Neuronal stem cell (in vitro differentiated cells): ENCODE data around the gene FAM98C.
A peak's percentile ranks its signal among the peaks of the same experiment; 100 is the strongest.

Experiments
- DNase-seq: peaks from one replicate; pipeline ENCODE4 v3.0.0-alpha.2; 2013; ENCODE audit warnings: low spot score
- H2AFZ ChIP-seq: one replicate; pipeline ENCODE4 v1.6.1; 2013; ENCODE audit warnings: mild to moderate bottlenecking, low read length, inconsistent platforms
- H2AK5ac ChIP-seq: 2 replicates; pipeline ENCODE4 v1.6.1; 2013; ENCODE audit warnings: low read depth, mild to moderate bottlenecking, inconsistent platforms, low read length, moderate library complexity, mixed read lengths
- H2BK120ac ChIP-seq: 2 replicates; pipeline ENCODE4 v1.6.1; 2013; ENCODE audit warnings: low read depth, mild to moderate bottlenecking, inconsistent platforms, low read length, moderate library complexity, mixed read lengths
- H2BK12ac ChIP-seq: one replicate; pipeline ENCODE4 v1.6.1; 2013; ENCODE audit warnings: low read length, inconsistent platforms
- H2BK15ac ChIP-seq: 2 replicates; pipeline ENCODE4 v1.6.1; 2013; ENCODE audit warnings: mild to moderate bottlenecking, low read length, inconsistent platforms, mixed read lengths
- H2BK5ac ChIP-seq: one replicate; pipeline ENCODE4 v1.6.1; 2013; ENCODE audit warnings: inconsistent platforms, mild to moderate bottlenecking, low read length, moderate library complexity
- H3K14ac ChIP-seq: one replicate; pipeline ENCODE4 v1.6.1; 2013; ENCODE audit warnings: low read length, inconsistent platforms
- H3K18ac ChIP-seq: 2 replicates; pipeline ENCODE4 v1.6.1; 2013; ENCODE audit warnings: low read length, inconsistent platforms
- H3K23ac ChIP-seq: 2 replicates; pipeline ENCODE4 v1.6.1; 2013; ENCODE audit warnings: low read depth, mild to moderate bottlenecking, mixed read lengths, low read length, inconsistent platforms; ENCODE audit not compliant: poor library complexity
- H3K27ac ChIP-seq: replicated peaks from 3 replicates; pipeline ENCODE4 v1.5.1; 2013; ENCODE audit warnings: low read length, inconsistent platforms
- H3K27me3 ChIP-seq, 3 experiments: 2 replicates each; pipeline ENCODE4 v1.6.1; 2013; ENCODE audit warnings: low read length in 3 of 3, mild to moderate bottlenecking in 2 of 3, inconsistent platforms in 1 of 3, low read depth in 1 of 3, mixed read lengths in 1 of 3, moderate library complexity in 1 of 3; ENCODE audit not compliant: control insufficient read depth in 3 of 3, insufficient read depth in 3 of 3
- H3K36me3 ChIP-seq, 2 donors: replicated peaks in 1 of 2; 2 replicates each; pipeline ENCODE4 v1.6.1; 2013; ENCODE audit warnings: low read length in 2 of 2; ENCODE audit not compliant: control insufficient read depth in 2 of 2, insufficient read depth in 2 of 2
- H3K4ac ChIP-seq: 2 replicates; pipeline ENCODE4 v1.6.1; 2013; ENCODE audit warnings: inconsistent platforms, mild to moderate bottlenecking, low read length, moderate library complexity
- H3K4me1 ChIP-seq, 2 donors: 1 replicate in 1 of 2; 2 replicates in 1 of 2; pipeline ENCODE4 v1.6.1; 2013; ENCODE audit warnings: low read length in 2 of 2, low read depth in 1 of 2; ENCODE audit not compliant: control insufficient read depth in 2 of 2, insufficient read depth in 1 of 2
- H3K4me2 ChIP-seq: one replicate; pipeline ENCODE4 v1.6.1; 2013; ENCODE audit warnings: mild to moderate bottlenecking, low read length, inconsistent platforms; ENCODE audit not compliant: insufficient read depth, poor library complexity, severe bottlenecking
- H3K4me3 ChIP-seq, 2 donors: 2 replicates each; pipeline ENCODE4 v1.5.1; 2013; ENCODE audit warnings: low read length in 2 of 2, mild to moderate bottlenecking in 2 of 2, inconsistent platforms in 1 of 2, moderate library complexity in 1 of 2
- H3K79me1 ChIP-seq: one replicate; pipeline ENCODE4 v1.6.1; 2013; ENCODE audit warnings: low read depth, mild to moderate bottlenecking, inconsistent platforms, low read length, moderate library complexity
- H3K9ac ChIP-seq: one replicate; pipeline ENCODE4 v1.6.1; 2013; ENCODE audit warnings: mild to moderate bottlenecking, low read depth, low read length, inconsistent platforms; ENCODE audit not compliant: poor library complexity
- H3K9me3 ChIP-seq, 2 donors: replicated peaks in 1 of 2; 2 replicates each; pipeline versions ENCODE3 to v1.6.1; 2013; ENCODE audit warnings: low read length in 2 of 2, mild to moderate bottlenecking in 2 of 2, inconsistent platforms in 1 of 2, low read depth in 1 of 2, mixed read lengths in 1 of 2, moderate library complexity in 1 of 2; ENCODE audit not compliant: control insufficient read depth in 2 of 2, insufficient read depth in 1 of 2
- H4K8ac ChIP-seq: one replicate; pipeline ENCODE4 v1.6.1; 2013; ENCODE audit warnings: low read depth, mild to moderate bottlenecking, inconsistent platforms, low read length, moderate library complexity
- H4K91ac ChIP-seq: one replicate; pipeline ENCODE4 v1.6.1; 2013; ENCODE audit warnings: low read length, low read depth, mild to moderate bottlenecking, inconsistent platforms; ENCODE audit not compliant: poor library complexity
- WGBS, 2 donors: extraction: QIAGEN DNeasy Blood & Tissue Kit; methylation state at CpG; one replicate each; pipeline ENCODE4 v1.1.7; 2013; ENCODE audit warnings: missing lambda C conversion rate in 2 of 2, mixed read lengths in 1 of 2; ENCODE audit not compliant: insufficient read length in 2 of 2, insufficient replicate concordance in 1 of 2; ENCODE audit errors: extremely low coverage in 2 of 2; 5-methylcytosine and 5-hydroxymethylcytosine counted together

FAM98C gene

GRCh38 chr19:38378866-38379265, 24.0 kb upstream of the FAM98C start:
- H3K4me2 ChIP-seq: no peak overlapping the region
- no peak overlapping the region for H3K9ac ChIP-seq
- H3K4me1 ChIP-seq: peaks cover 8 to 9% of the 10 kb centered on the region in 2 donors
- no peak overlapping the region for H4K91ac ChIP-seq
- DNase-seq: no peak
- no peak overlapping the region for H2BK15ac ChIP-seq
- H2BK12ac ChIP-seq: no peak overlapping the region
- no peak overlapping the region for H3K4me3 ChIP-seq
- no peak overlapping the region for H3K14ac ChIP-seq
- no peak overlapping the region for H2BK5ac ChIP-seq
- no peak overlapping the region for H3K4ac ChIP-seq
- H3K9me3 ChIP-seq: no peaks in the 10 kb centered on the region
- H3K27me3 ChIP-seq: no peaks in the 10 kb centered on the region
- peaks cover 10% of the 10 kb centered on the region for H3K79me1 ChIP-seq
- no peak overlapping the region for H4K8ac ChIP-seq
- H3K27ac ChIP-seq: no peak overlapping the region
- H3K23ac ChIP-seq: no peak overlapping the region
- H2BK120ac ChIP-seq: no peak overlapping the region
- H3K36me3 ChIP-seq: peaks cover 38 to 70% of the 10 kb centered on the region in 2 donors
- WGBS, 2 donors: no CpG with 5 or more reads among the region's 10 CpGs
- H2AFZ ChIP-seq: no peak overlapping the region
- H2AK5ac ChIP-seq: no peak overlapping the region
- no peak overlapping the region for H3K18ac ChIP-seq

GRCh38 chr19:38381138-38381537, 21.8 kb upstream of the FAM98C start:
- Histone ChIP-seq H2BK120ac (no peak overlapping the region), H3K18ac (no peak overlapping the region), H2BK12ac (no peak overlapping the region), H3K4ac (no peak overlapping the region), H2AK5ac (no peak overlapping the region), H4K8ac (no peak overlapping the region), H2BK15ac (no peak overlapping the region), H3K23ac (no peak overlapping the region), H3K4me3 (no peak overlapping the region), H3K4me1 (peaks cover under 1% of the 10 kb centered on the region in 2 donors), H3K79me1 (peaks cover 2% of the 10 kb centered on the region), H3K27ac (no peak overlapping the region), H3K4me2 (no peak overlapping the region), H3K9me3 (no peaks in the 10 kb centered on the region), H3K27me3 (no peaks in the 10 kb centered on the region), H3K14ac (no peak overlapping the region), H2BK5ac (no peak overlapping the region), H2AFZ (no peak overlapping the region), H3K9ac (no peak overlapping the region), H3K36me3 (peaks cover 38 to 87% of the 10 kb centered on the region in 2 donors), H4K91ac (no peak overlapping the region)
- no CpG with 5 or more reads among the region's 9 CpGs for WGBS, 2 donors
- no peak for DNase-seq

GRCh38 chr19:38383184-38383583, 19.7 kb upstream of the FAM98C start:
- Histone ChIP-seq H2AK5ac (no peak overlapping the region), H3K18ac (no peak overlapping the region), H3K9me3 (no peaks in the 10 kb centered on the region), H2AFZ (no peak overlapping the region), H3K4ac (no peak overlapping the region), H3K27ac (no peak overlapping the region), H3K23ac (no peak overlapping the region), H4K8ac (peak overlapping the region; percentile 88), H3K9ac (no peak overlapping the region), H3K36me3 (peaks cover 36 to 72% of the 10 kb centered on the region in 2 donors), H4K91ac (no peak overlapping the region), H3K4me3 (no peak overlapping the region), H3K4me2 (no peak overlapping the region), H2BK12ac (no peak overlapping the region), H2BK5ac (no peak overlapping the region), H3K4me1 (peaks cover 2 to 3% of the 10 kb centered on the region in 2 donors), H3K27me3 (no peaks in the 10 kb centered on the region), H3K14ac (no peak overlapping the region), H2BK15ac (no peak overlapping the region), H2BK120ac (no peak overlapping the region), H3K79me1 (no peaks in the 10 kb centered on the region)
- WGBS, 2 donors: no CpG with 5 or more reads among the region's 10 CpGs
- no peak for DNase-seq

GRCh38 chr19:38383743-38384142, 19.1 kb upstream of the FAM98C start:
- H3K4me1 ChIP-seq: peaks cover 2 to 3% of the 10 kb centered on the region in 2 donors
- H3K4me2 ChIP-seq: no peak overlapping the region
- H2BK5ac ChIP-seq: no peak overlapping the region
- H2AFZ ChIP-seq: no peak overlapping the region
- H2BK15ac ChIP-seq: no peak overlapping the region
- H3K27me3 ChIP-seq: no peaks in the 10 kb centered on the region
- no CpG with 5 or more reads among the region's 2 CpGs for WGBS, 2 donors
- H3K79me1 ChIP-seq: no peaks in the 10 kb centered on the region
- H4K8ac ChIP-seq: no peak overlapping the region
- H3K23ac ChIP-seq: no peak overlapping the region
- H3K36me3 ChIP-seq: peaks cover 36 to 68% of the 10 kb centered on the region in 2 donors
- no peak overlapping the region for H4K91ac ChIP-seq
- H2BK120ac ChIP-seq: no peak overlapping the region
- no peak overlapping the region for H3K14ac ChIP-seq
- H3K9ac ChIP-seq: no peak overlapping the region
- H3K4ac ChIP-seq: no peak overlapping the region
- no peaks in the 10 kb centered on the region for H3K9me3 ChIP-seq
- DNase-seq: no peak
- no peak overlapping the region for H2BK12ac ChIP-seq
- no peak overlapping the region for H3K27ac ChIP-seq
- no peak overlapping the region for H2AK5ac ChIP-seq
- no peak overlapping the region for H3K18ac ChIP-seq
- H3K4me3 ChIP-seq: no peak overlapping the region
